ENCODE measurements around the gene PAGE4. TPM values are rescaled to one million over a fixed set of nuclear protein-coding genes. Genes with fewer than 3 reads are reported as not detected.

PAGE4 gene
- total and polyA plus RNA-seq, 2 of the 13 experiments (the other 11 are each of a cell fraction or from before 2014, with no cell fraction given): 1.1 TPM; not detected in 1

GRCh38 chrX:49838374-49838773 is 9.3 kb downstream of the PAGE4 start:
- WGBS (ENCODE audit: low lambda C conversion rate): 7% methylated on average over 8 of the region's 8 CpGs
- TF ChIP-seq HMGXB4 (CRISPR knock-in tag; IDR thresholded peaks at IDR 0.05; ENCODE audit: borderline replicate concordance in 1 of 2, low read depth in 1 of 2) (0 out of 4 replicates have a peak, but pooled peaks of 1 of the 2 experiments have one; percentile 26), ZNF142 (CRISPR knock-in tag; IDR thresholded peaks at IDR 0.05) (no peak), CENPT (CRISPR knock-in tag; IDR thresholded peaks at IDR 0.05; ENCODE audit: low read depth) (no peak), SRY (CRISPR knock-in tag; IDR thresholded peaks at IDR 0.05) (no peak), STAG1 (CRISPR knock-in tag; IDR thresholded peaks at IDR 0.05) (peak; percentile 96), IRF2 (CRISPR knock-in tag; IDR thresholded peaks at IDR 0.05) (peak; percentile 39; the same call in 1 of the 2 replicates), HDAC2 (CRISPR knock-in tag; IDR thresholded peaks at IDR 0.05) (0 out of 2 replicates have a peak, but pooled peaks have one; percentile 11), ZBTB8A (CRISPR knock-in tag; IDR thresholded peaks at IDR 0.05; ENCODE audit: borderline replicate concordance, low read depth) (no peak), RAD21 (CRISPR knock-in tag; IDR thresholded peaks at IDR 0.05) (peak; percentile 74), SALL1 (CRISPR knock-in tag; IDR thresholded peaks at IDR 0.05) (no peak), ZNF629 (CRISPR knock-in tag; conservative IDR thresholded peaks at IDR 0.05) (no peak), ZNF441 (CRISPR knock-in tag; IDR thresholded peaks at IDR 0.05; ENCODE audit: borderline replicate concordance) (no peak), EEA1 (CRISPR knock-in tag; IDR thresholded peaks at IDR 0.05; ENCODE audit: borderline replicate concordance) (no peak)

More at GRCh38 chrX:49838374-49838773, 9.3 kb downstream of the PAGE4 start:
- peak; percentile 57 for ATAC-seq
- Histone ChIP-seq H3K4me3 (replicated peaks in 1 of 3; ENCODE audit: insufficient read depth in 1 of 3, low read depth in 2 of 3, low read length in 3 of 3) (no peak overlapping the region), H4K20me1 (ENCODE audit: insufficient read depth, low read length) (no peaks in the 10 kb centered on the region), H3K79me2 (ENCODE audit: insufficient read depth, low read length) (no peaks in the 10 kb centered on the region), H3K27ac (ENCODE audit: extremely low read length, insufficient read depth, low read length) (no peak overlapping the region), H3K4me1 (ENCODE audit: insufficient read depth, low read length) (peaks cover 39% of the 10 kb centered on the region), H2AFZ (ENCODE audit: low read length) (no peak overlapping the region), H3K36me3 (replicated peaks in 1 of 2; ENCODE audit: control insufficient read depth in 1 of 2, insufficient read depth in 2 of 2, low read length in 2 of 2) (no peaks in the 10 kb centered on the region), H3K9ac (ENCODE audit: insufficient read depth, low read depth, low read length) (no peak overlapping the region), H3K27me3 (ENCODE audit: control insufficient read depth in 1 of 2, insufficient read depth in 2 of 2, low read length in 2 of 2) (no peaks in the 10 kb centered on the region), H3K4me2 (ENCODE audit: low read depth, low read length) (no peak overlapping the region), H3K9me3 (ENCODE audit: low read length) (no peaks in the 10 kb centered on the region)
- in situ Hi-C loops (cut with HindIII; ENCODE audit: extremely low pct_ligation_motif_present, low pct_unique_long_range_greater_than_20kb): loop anchor here (5.0 kb wide), 1 partner anchor 76 kb away; no protein-coding TSS in a partner anchor
- intact Hi-C loops (cut with micrococcal nuclease; ENCODE audit: unreplicated experiment): loop anchor here (1.0 kb wide), 1 partner anchor 77 kb away; no protein-coding TSS in a partner anchor
- BruUV-seq (replicated peaks): no TSS peak
- FAIRE-seq: peak; percentile 66
- ChIA-PET CTCF (ENCODE audit: low intra/inter-chr PET ratio, low total read pairs) (interaction anchor here (1.1 to 4.2 kb wide), 2 partner anchors 77 to 212 kb away, joined by 3 to 40 read pairs; no protein-coding TSS in a partner anchor), POLR2A (no interaction called here)
- peak; percentile 37 for DNase-seq (ENCODE audit: low spot score)
